ENCODE results near the gene TSPAN9.
A peak's percentile ranks its signal among the peaks of the same experiment; 100 is the strongest.

TSPAN9 gene

DNA sequence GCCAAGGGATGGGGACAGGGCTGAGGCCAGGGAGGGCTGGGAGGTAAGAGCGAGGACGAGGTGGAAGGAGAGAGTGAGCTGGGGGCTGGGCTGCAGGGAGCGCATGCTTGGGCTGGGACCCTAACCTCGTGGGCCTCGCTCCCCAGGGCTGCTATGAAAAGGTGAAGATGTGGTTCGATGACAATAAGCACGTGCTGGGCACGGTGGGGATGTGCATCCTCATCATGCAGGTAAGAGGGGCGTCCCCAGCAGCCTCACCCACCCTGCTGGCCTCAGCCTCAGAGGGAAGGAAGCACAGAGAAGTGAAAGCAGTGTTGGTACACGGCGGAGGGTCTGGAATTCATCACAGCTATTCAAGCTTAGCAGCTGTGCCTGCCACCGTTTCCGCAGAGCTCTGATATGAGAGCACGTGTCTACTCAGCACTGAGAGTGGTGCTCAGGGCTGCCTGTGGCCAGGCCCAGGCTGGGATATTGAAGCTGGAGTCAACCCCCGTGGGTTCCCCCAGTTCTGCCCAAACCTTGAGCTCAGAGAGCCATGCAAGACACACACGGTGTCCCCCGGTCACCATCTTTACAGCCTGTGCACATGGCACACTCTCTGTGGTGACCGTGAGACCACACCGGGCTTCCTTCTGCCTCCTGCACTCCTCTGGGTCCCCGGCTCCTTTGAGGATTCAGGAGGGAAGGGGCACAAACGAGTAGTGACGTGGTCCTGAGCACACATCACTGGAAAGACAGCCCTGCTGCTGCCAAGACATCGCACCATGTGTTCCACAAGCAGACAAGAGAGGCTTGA is 204.6 kb downstream of the TSPAN9 start:
- no peak for DNase-seq
- Mint-ChIP-seq H3K4me1 (peaks cover 64% of the 10 kb centered on the region), H3K27ac (no peak overlapping the region), H3K4me3 (no peak overlapping the region), H3K27me3 (ENCODE audit: low read depth, poor library complexity) (no peaks in the 10 kb centered on the region), H3K9me3 (no peaks in the 10 kb centered on the region), H3K36me3 (ENCODE audit: low read depth) (peaks cover 4% of the 10 kb centered on the region)
- TF ChIP-seq, protein P1, sequence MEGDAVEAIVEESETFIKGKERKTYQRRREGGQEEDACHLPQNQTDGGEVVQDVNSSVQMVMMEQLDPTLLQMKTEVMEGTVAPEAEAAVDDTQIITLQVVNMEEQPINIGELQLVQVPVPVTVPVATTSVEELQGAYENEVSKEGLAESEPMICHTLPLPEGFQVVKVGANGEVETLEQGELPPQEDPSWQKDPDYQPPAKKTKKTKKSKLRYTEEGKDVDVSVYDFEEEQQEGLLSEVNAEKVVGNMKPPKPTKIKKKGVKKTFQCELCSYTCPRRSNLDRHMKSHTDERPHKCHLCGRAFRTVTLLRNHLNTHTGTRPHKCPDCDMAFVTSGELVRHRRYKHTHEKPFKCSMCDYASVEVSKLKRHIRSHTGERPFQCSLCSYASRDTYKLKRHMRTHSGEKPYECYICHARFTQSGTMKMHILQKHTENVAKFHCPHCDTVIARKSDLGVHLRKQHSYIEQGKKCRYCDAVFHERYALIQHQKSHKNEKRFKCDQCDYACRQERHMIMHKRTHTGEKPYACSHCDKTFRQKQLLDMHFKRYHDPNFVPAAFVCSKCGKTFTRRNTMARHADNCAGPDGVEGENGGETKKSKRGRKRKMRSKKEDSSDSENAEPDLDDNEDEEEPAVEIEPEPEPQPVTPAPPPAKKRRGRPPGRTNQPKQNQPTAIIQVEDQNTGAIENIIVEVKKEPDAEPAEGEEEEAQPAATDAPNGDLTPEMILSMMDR (IDR thresholded peaks at IDR 0.05) = no peak

DNA sequence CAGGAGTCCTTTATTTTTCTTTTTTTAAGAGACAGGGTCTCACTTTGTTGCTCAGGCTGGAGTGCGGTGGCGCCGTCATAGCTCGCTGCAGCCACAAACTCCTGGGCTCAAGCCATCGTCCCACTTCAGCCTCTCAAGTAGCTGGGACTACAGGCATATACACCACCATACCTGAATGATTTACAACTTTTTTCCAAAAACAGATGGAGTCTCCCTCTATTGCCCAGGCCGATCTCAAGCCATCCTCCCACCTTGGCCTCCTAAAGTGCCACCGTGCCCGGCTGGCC is 205.1 kb downstream of the TSPAN9 start:
- H3K9me3 Mint-ChIP-seq = no peaks in the 10 kb centered on the region

DNA sequence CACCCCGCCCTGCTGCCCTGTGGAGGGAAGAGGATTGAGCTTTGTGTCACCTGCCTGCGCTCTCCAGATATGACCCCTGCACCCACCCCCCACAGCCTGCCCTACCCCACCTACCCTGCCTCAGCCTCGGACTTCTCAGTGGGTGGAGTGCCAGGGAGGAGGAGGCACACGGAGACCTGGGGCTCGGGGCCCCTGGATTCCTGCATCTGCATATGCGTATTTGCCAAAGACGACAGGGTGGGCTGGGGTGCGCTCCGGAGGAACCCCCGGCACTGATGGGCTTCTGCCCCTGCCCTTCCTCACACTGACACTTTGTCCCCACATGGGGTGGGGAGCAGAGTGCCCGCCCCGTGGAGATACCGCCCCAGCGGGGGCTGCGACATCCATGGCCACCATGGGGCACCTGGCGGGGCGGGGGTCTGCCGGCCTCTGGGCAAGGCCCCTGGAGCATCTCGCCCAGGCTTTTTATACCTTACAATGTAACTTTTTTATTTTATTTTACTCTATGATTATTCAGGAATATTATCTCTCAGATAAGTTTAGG is 206.0 kb downstream of the TSPAN9 start:
- Mint-ChIP-seq H3K9me3 (no peaks in the 10 kb centered on the region), H3K27me3 (ENCODE audit: low read depth, poor library complexity) (peaks cover 2% of the 10 kb centered on the region), H3K4me1 (peaks cover 53% of the 10 kb centered on the region), H3K27ac (no peak overlapping the region), H3K36me3 (ENCODE audit: low read depth) (peaks cover 4% of the 10 kb centered on the region), H3K4me3 (no peak overlapping the region)
- no peak for DNase-seq
- TF ChIP-seq, protein P1 (IDR thresholded peaks at IDR 0.05) = no peak

More for the DNA sequence above, 205.1 kb downstream of the TSPAN9 start:
- TF ChIP-seq, protein P1 (IDR thresholded peaks at IDR 0.05) = no peak
- Mint-ChIP-seq H3K27me3 (ENCODE audit: low read depth, poor library complexity) (no peaks in the 10 kb centered on the region), H3K4me3 (no peak overlapping the region), H3K27ac (no peak overlapping the region), H3K4me1 (peaks cover 60% of the 10 kb centered on the region), H3K36me3 (ENCODE audit: low read depth) (peaks cover 4% of the 10 kb centered on the region)
- DNase-seq = no peak

DNA sequence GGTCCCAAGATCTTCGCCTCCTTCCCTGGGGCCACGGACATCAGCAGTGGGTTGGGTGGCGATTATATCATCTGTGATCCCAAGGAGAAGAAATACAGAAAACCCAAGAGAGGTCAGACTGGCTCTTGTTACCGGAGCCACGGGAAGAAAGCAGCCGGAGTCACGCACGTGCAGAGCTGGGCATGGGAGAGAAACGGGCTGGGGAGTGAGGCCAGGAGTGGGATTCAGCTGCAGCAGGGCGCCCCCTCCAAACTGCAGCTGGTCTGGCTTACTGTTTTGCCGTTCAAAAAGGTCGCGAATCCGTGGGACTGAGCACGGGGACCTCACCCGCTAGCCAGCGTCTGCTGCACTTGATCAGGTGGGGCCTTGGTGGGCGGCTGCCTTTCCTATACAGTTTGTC is 207.2 kb downstream of the TSPAN9 start:
- Mint-ChIP-seq H3K4me3 (no peak overlapping the region), H3K36me3 (ENCODE audit: low read depth) (peaks cover 4% of the 10 kb centered on the region)

DNA sequence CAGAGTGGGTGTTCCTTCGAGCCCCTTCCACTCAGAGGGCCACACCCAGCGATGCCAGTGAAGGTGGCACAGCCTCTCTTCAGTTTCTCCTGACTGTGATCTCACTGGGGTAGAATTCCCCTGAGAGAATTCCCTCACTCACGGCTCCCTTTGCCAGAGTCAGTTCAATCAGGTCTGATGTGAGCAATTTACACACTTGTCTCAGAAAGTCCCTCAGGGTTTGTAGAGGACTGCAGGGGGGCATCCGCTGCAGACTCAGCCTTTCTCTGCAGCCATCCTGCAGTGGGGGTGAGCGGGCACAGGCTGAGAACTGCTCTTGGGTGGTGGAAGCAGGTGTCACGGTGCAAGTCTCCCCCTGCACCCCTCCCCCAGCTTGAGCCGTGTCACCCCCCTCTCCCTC is 208.4 kb downstream of the TSPAN9 start:
- Mint-ChIP-seq H3K36me3 (ENCODE audit: low read depth) (peaks cover 4% of the 10 kb centered on the region), H3K4me1 (peaks cover 50% of the 10 kb centered on the region)

More for the DNA sequence above, 207.2 kb downstream of the TSPAN9 start:
- H3K27me3 Mint-ChIP-seq (ENCODE audit: low read depth, poor library complexity) = peaks cover 3% of the 10 kb centered on the region
- no peaks in the 10 kb centered on the region for H3K9me3 Mint-ChIP-seq
- TF ChIP-seq, protein P1 (IDR thresholded peaks at IDR 0.05) = no peak
- H3K27ac Mint-ChIP-seq = peak overlapping the region; percentile 83
- peaks cover 52% of the 10 kb centered on the region for H3K4me1 Mint-ChIP-seq
- DNase-seq = no peak

More for the DNA sequence above, 208.4 kb downstream of the TSPAN9 start:
- H3K4me3 Mint-ChIP-seq = no peak overlapping the region
- H3K27ac Mint-ChIP-seq = peak overlapping the region; percentile 92
- H3K9me3 Mint-ChIP-seq = no peaks in the 10 kb centered on the region
- H3K27me3 Mint-ChIP-seq (ENCODE audit: low read depth, poor library complexity) = peaks cover 3% of the 10 kb centered on the region
- no peak for DNase-seq
- TF ChIP-seq, protein P1 (IDR thresholded peaks at IDR 0.05) = no peak
